ENCODE measurements around the gene PRSS33.

PRSS33 gene

DNA sequence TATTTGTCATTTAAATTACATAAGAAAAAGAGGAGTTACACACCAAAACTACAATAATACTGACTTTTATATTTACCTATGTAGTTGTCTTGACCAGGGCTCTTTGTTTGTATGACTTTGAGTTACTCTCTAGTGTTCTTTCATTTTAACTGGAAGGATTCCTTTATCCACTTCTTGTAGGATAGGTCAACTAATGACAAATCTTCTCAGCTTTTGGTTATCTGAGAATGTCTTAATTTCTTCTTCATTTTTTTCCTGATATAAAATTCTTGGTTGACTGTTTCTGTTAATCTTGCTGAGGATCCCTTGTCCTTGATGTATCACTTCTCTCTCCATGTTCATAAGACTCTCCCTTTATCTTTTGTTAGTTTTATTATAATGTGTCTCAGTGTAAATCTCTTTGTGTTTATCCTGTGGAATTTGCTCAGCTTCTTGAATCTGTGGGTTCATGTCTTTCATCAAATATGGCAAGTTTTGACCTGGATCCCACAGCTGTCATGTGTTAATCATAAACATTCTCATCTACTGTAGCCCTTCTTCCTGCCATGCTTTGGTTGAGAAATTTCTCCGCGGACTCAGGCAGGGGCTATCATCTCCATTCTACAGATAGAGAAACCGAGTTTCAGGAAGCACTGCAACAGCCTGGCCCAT is 16.3 kb upstream of the PRSS33 start:
- no peak for DNase-seq (ENCODE audit: low read depth in 1 of 2, low spot score in 1 of 2)

DNA sequence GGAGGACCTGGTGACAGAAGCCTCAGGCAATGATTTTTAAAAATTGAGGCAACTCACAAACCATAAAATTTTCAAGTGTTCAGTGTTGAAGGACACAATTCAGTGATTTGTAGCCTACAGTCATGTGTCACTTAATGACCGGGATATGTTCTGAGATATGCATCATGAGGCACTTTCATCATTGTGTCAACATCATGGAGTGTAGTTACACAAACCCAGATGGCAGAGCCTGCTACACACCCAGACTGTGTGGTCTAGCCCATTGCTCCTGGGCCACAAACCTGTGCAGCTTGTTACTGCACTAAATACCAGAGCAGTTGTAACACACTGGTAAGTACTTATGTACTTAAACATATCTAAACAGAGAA is 12.5 kb upstream of the PRSS33 start:
- DNase-seq (ENCODE audit: low read depth in 1 of 2, low spot score in 1 of 2) = no peak

DNA sequence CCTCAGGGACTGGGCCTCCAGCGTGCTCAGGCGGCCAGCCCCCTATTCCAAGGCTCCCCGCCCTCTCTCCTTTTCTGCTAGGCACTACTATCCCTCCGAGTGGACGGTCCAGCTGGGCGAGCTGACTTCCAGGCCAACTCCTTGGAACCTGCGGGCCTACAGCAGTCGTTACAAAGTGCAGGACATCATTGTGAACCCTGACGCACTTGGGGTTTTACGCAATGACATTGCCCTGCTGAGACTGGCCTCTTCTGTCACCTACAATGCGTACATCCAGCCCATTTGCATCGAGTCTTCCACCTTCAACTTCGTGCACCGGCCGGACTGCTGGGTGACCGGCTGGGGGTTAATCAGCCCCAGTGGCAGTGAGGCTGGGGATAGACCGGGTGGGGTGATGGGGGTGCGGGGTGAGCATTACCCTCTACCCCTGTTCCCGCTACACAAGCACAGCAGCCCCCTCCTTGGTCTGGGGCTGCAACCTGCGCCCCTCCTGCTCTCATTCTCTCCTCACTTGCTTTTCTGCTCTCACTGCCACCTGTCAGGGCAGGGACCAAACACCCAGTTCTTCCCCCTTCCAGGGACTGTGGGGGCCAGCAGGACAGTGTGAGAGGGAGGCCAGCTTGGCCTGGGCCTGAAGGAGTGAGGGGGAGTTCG is 12.0 kb upstream of the PRSS33 start:
- DNase-seq (ENCODE audit: low read depth in 1 of 2, low spot score in 1 of 2) = no peak

DNA sequence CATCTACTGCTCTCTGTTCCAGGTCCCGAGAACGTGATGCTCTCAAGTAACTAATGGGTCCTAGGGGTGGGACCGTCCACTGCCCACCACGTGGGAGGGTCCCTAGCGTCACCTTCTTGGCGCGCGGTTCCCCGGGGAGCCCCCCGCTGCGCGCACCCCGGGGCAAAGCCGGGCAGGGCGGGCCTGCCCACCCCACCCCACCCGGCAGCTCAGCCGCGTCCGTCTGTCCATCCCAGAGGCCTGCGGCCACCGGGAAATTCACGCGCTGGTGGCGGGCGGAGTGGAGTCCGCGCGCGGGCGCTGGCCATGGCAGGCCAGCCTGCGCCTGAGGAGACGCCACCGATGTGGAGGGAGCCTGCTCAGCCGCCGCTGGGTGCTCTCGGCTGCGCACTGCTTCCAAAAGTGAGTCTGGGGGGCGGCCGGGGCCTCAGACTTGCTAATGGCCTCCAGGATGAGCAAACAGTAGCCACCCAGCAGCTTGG is 11.4 kb upstream of the PRSS33 start:
- DNase-seq (ENCODE audit: low read depth in 1 of 2, low spot score in 1 of 2) = no peak

DNA sequence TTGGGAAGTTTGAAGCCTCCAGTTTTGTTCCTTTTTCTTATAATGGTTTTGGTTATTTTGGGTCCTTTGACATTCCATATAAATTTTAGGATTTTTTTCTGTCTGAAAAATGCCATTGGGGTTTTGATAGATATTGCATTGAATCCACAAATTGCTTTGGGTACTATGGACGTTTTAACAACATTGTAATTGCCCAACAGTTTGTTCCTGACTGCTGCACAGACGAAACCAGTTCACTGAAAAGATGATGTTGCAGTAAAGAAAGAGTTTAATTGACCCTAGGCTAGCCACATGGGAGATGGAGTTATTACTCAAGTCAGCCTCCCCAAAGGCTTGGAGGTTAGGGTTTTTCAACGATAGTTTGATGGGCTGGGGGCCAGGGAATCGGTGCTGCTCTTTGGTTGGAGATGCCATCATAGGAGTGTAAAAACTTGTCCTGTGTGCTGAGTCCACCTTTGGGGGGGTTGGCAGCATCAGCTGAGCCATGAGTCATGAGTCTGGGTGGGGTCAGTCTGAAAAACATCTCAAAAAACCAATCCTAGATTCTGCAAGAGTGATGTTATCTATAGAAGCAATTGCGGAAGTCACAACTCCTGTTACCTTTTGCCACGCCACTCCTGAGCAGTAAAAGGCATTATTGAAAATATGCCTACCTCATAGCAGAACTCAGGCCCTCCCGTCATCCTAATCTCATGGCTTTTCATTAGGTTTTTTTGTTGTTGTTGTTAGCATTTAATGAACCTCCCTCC is 8.2 kb upstream of the PRSS33 start:
- DNase-seq (ENCODE audit: low read depth in 1 of 2, low spot score in 1 of 2) = no peak

DNA sequence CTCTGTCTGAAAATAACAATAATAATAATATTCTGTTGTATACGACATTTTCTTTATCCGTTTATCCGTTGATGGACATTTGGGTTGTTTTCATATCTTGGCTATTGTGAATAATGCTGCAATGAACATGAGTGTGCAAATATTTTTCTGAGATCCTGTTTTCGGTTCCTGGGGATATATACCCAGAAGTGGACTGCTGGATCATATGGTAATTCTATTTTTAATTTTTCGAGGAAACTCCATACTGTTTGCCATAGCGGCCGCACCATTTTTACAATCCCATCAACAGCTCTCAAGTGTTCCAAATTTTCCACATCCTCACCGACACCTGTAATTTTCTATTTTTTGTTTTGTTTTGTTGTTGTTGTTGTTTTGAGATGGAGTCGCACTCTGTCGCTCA is 5.6 kb upstream of the PRSS33 start:
- DNase-seq (ENCODE audit: low read depth in 1 of 2, low spot score in 1 of 2) = no peak

DNA sequence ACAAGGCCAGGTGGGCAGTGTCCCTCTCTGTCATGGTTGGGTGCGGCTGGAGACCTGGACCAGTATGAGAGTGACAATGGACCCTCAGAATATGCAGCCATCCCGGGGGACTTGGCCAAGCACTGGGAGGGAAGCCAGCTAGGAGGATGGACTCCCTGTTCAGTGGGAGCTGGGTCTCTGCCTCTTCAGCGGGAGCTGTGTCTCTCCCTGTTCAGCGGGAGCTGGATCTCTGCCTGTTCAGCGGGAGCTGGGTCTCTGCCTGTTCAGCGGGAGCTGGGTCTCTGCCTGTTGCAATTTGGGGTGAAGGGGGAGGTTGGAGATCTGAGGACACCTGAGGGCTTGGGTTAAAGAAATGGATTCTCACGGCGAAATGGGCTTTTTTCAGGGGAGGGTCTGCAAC is 3.8 kb upstream of the PRSS33 start:
- no peak for DNase-seq (ENCODE audit: low read depth in 1 of 2, low spot score in 1 of 2)

DNA sequence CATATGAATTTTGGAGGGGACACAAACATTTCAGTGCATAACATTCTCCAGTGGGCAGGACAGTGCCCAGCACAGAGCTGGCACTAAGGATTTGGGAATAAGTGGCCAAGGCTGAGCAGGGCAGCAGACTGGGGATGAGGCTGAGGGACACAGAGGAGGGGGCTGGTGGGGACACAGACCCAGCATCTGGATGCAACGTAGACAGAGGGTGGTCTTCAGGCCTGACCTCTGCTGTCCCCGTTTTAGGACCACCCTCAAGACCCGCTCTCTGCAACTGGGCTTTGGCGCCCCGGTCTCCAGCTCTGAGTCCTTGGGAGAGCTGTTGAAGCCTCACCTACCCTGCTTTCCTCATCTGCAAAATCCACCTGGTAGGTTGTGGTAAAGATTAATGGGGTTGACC is 3.3 kb upstream of the PRSS33 start:
- DNase-seq (ENCODE audit: low read depth in 1 of 2, low spot score in 1 of 2) = no peak

DNA sequence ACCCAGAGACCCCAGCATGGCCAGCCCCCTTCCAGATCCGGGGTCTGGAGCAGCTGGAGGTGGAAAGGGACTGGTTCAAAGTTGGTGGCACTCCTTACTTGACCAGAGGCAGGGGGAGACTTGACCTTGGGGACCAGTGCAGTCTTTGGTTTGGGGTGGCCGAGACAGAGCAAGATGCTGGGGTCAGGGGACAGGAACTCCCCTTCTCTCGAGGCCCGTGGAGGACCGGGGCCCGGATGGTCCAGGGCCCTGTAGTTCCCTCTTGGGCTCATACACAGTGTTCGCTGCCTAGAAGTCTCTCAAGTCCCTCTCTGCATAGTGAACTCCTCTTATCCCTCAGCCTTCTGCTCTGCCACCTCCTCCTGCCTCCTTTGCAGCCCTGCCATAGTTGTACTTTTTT is 601 bp upstream of the PRSS33 start:
- DNase-seq (ENCODE audit: low read depth in 1 of 2, low spot score in 1 of 2) = no peak

DNA sequence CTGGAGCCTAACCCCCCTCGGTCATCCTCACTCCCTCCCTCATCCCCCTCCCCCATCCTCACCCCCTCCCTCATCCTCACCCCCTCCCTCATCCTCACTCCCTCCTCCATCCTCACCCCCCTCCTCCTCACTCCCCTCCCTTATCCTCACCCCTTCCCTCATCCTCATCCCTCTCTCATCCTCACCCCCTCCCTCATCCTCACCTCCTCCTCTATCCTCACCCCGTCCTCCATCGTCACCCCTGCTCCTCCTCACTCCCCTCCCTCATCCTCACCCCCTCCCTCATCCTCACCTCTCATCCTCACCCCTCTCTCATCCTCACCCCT is 571 bp downstream of the PRSS33 start:
- DNase-seq (ENCODE audit: low read depth in 1 of 2, low spot score in 1 of 2) = no peak

DNA sequence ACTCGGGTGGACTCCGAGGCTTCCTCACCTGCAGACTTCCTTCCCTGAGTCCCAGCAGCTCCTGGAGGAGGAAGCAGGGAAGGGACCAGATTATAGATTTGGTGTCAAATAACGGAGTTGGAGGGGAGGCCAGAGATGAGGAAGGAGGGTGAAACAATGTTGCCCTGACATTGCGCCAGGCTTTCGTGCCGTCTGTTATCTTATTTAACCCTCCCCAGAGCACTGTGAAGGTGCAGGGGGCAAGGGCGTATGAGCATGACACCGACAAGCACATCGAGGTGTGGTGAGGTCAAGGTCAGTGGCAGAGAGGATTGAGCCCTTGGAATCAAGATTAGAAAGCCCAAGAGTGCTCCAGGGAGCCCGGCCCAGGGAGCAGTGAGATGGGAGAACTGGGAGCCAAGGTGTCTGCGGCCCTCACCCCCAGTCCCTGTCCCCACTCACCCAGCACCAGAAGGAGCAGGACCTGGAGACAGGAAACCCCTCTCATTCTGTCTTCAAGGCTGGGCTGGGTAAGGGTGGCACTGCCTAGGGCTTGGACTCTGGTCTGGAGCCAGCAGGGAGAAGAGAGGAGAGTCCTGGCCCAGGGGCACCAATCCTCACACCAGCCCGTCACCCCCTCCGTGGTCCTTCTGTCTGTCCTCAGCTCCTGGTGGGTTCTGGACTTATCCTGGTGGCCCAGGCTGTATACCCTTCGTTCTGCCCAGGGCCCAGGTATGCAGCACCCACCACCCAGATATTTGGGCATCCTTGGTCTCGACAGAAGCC is 1.1 kb downstream of the PRSS33 start:
- DNase-seq (ENCODE audit: low read depth in 1 of 2, low spot score in 1 of 2) = no peak

DNA sequence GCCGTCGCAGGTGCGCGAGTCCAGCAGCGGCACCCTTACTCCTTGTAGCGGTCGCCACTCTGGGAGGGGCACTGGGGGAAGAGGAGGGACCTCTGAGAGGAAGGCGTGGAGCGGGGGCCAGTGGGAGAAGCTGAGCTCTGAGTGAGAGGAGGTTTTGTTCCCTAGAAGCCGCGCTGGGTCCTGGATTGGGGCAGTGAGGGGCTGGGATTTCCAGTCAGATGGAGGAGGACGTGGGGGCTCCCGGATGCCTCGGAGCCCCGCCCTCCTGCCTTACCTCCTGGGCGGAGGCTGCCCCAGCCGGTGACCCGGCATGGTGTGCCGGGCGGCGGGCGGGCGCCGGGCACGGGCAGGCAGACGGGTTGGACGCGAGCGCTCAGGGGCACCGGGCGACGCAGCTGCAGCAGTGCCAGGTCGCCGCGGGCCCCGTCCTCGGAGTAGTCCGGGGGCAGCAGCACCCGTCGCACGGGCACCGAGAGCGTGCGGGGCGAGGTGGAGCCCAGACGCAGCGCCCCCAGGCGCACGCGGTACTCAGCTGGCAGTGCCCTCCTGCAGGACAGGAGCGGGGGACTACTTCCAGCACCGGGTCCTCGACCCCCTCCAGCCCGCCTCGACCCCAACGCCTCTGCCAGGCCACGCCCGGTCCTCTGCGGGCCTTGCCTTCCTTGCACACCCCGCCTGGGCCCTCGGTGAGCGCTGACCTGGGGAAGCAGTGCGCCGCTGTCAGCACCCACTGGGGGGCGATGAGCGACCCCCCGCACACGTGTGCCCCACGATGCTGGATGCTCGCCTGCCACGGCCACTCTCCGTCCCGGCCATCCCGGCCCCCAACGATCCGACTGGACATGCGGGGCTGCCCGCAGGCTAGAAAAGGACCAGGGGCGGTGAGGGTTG is 2.0 kb downstream of the PRSS33 start:
- DNase-seq (ENCODE audit: low read depth in 1 of 2, low spot score in 1 of 2) = peak in 1 of 2 donors; percentile 26

DNA sequence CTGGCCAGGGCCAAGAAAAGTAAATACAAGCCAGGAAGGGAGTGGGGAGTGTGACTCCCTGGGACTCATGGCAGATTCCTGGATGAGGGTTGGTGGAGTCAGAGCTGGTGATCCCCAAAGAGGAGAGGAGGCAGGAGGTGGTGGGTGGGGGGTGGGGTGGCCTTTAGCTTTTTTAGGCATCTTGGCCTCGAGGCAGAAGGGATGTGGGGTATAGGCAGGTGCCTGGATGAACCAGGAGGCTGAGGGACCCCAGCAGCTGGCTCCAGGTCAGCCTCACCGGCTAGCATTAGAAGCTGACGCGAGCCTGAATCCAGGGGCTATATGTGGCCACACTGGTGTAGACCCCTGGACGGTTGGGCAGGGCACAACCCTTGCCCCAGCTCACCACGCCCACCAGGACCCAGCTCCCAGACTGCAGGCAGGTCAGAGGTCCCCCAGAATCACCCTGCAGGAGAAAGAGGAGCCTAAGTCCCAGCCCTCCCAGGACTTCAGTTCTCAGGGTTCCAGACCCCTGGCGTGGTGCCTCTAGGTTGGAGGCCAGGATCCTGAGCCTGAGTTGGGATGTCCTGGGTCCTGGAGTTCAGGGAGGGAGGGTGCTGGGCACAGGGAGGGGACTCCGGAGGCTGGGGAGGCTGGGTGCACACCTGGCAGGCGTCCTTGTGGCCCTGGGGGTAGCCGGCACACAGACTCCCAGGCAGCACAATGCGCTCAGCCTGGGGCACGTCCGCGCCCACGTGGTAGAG is 2.8 kb downstream of the PRSS33 start:
- DNase-seq (ENCODE audit: low read depth in 1 of 2, low spot score in 1 of 2) = no peak

DNA sequence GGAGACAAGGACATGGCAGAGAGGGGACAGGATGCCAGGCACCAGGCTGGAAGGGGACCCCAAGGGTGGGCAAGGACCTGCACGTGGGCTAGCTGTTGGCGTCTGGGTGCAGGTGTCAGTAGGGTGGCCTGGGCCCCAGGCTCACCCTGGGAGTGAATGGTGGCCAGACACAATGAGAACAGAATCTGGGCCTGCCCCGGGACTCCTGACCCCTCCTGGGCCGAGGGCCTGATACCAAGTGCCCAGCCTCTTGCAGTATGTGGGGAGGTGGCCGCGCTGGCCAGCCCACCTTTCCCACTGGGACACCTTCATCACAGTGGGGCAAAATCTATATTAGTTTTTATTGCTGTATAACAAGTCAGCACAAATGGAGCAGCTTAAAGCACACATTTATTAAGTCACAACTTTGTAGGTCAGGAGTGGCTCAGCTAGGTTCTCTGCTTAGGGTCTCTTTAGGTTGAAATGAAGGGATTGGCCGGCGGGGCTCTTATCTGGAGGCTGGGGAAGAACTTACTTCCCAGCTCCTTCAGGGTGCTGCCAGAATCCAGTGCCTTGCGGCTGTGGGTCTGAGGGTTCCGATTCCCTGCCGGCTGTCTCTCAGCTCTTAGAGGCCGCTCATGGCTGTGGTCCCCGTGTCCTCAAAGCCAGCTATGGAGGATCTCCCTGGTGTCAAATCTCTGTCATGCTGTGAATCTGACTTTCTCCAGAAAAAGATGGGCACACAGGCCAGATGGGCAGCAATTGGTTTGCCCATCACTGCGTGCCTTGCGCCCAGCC is 3.6 kb downstream of the PRSS33 start:
- DNase-seq (ENCODE audit: low read depth in 1 of 2, low spot score in 1 of 2) = no peak

DNA sequence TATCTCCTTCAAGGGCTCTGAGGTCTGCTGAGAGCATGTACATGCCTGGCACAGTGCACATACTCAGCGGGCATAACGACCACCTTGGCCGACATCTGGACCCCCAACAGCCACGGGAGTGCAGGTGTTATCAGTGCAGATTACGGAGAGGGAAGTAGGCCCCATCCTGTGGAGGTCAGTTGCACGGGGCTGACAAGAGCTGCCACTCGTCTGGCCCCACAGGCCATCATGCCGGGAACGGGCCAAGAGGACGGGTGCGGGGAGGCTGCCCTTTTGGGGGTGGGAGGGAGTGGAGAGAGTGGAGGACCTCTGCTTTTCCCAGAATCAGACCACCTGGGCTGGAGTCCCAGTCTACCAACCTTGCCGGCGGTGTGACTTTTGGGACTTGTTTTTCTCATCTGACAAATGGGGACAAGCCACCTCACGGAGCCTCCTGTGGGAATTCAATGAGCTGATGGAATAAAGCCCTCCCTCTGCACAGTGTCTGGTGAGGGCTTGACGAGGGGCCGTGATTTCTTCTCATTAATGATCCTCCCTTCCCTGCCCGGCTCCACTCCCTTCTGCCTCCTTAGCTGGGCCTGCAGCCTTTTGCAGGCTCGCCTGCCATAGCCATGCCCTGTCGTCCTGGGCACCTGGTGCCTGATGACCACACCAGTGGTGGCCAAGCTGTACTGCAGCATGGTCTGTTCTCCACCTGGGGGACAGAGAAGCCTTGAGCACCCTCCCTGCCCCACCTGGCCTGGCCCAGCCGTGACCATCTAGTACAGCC is 4.6 kb downstream of the PRSS33 start:
- DNase-seq (ENCODE audit: low read depth in 1 of 2, low spot score in 1 of 2) = no peak

DNA sequence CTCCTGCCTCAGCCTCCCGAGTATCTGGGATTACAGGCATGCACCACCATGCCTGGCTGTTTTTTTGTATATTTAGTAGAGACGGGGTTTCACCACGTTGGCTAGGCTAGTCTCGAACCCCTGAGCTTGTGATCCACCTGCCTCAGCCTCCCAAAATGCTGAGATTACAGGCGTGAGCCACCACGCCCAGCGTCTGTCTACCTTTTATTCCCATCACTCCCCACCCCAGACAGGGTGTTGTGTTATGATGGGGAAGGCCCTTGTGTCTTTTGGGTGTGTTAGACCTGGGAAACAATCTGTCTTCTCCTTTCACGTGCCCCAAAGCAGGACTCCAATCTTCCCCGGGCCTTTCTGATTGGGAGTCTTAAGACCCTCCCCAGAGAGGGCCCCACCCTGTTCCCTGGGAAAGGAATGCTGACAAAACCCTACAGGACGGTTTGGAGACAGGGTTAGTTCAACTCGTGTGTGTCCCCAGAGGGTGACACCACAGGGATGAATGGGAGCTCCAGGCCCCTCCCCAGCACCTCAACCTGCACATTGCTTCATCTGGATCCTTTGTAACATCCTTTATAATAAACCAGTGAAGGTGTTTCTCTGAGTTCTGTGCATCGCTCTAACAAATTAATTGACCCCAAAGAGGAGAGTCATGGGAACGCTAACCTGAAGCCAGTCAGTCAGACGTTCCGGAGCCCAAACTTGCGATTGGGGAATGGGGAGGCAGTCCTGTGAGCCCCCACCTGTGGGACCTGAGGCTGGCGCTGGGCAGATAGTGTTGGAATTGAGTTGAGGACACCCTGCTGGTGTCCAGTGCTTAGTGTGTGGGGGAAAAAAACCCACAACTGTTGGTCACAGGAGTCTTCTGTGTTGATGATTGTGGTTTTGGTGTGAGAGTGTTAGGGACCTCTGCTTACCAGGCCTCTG is 7.1 kb downstream of the PRSS33 start:
- DNase-seq (ENCODE audit: low read depth in 1 of 2, low spot score in 1 of 2) = no peak

DNA sequence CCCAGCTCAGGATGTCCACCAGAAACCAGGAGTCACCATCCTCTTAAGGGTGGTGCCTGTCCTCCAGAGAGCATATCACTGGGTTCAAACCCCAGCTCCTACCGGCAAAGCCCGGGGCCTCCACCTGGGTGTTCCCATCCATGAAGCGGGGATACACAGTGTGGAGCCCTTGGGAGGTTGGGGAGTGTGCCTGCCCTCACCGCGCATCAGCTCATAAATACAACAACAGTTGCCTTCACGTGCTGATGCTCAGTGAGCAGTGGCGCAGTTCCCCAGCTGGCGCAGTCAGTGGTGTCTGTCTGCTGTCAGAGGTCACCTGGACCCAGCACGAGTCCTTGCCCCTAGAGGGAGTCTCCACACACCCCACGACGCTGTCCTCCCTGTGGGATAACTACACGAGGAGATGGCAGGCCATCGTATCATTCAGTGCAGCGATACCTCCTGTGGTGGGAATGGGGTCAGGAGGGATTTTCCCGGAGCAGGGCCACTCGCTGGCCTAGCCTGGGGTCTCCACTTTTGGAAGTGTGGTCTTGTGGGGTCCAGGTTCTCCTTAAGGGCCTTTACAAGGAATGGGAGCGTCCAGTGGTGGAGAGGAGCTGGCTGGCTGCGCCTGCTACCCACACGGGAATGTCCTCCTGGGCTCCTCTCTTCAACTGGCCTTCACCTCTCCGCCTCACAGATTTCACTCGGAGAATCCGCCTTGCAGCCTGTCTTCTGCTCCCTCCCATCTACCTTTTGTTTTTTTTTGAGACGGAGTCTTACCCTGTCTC is 8.0 kb downstream of the PRSS33 start:
- DNase-seq (ENCODE audit: low read depth in 1 of 2, low spot score in 1 of 2) = no peak
